KMS-11 (cell line): ENCODE results near the gene MTUS2.

Source experiments
- H2AFZ ChIP-seq: fragments of 200-600 bp; sonication (generic); 2 replicates; pipeline ENCODE4 v1.6.1; 2016; ENCODE audit warnings: antibody characterized with exemption, mixed run types, low read depth
- H3K27ac ChIP-seq: fragments of 200-600 bp; sonication (generic); 2 replicates; pipeline ENCODE4 v1.6.1; 2016; ENCODE audit warnings: mild to moderate bottlenecking, mixed run types
- H3K27me3 ChIP-seq: fragments of 200-600 bp; sonication (generic); 2 replicates; pipeline ENCODE4 v1.6.1; 2017; ENCODE audit warnings: mild to moderate bottlenecking, low read depth, mixed run types, moderate library complexity; ENCODE audit not compliant: insufficient read depth
- H3K36me3 ChIP-seq: fragments of 200-600 bp; sonication (generic); 2 replicates; pipeline ENCODE4 v1.6.1; 2017; ENCODE audit warnings: mild to moderate bottlenecking, mixed run types; ENCODE audit not compliant: insufficient read depth
- H3K4me1 ChIP-seq: fragments of 200-600 bp; sonication (generic); 2 replicates; pipeline ENCODE4 v1.6.1; 2016; ENCODE audit warnings: mild to moderate bottlenecking, low read depth, mixed run types; ENCODE audit not compliant: poor library complexity, severe bottlenecking
- H3K4me2 ChIP-seq: fragments of 200-600 bp; sonication (generic); 2 replicates; pipeline ENCODE4 v1.7.0; 2016; ENCODE audit warnings: mild to moderate bottlenecking, mixed run types
- H3K4me3 ChIP-seq: fragments of 200-600 bp; sonication (generic); IDR thresholded peaks from 2 replicates; pipeline ENCODE4 v1.6.1; 2017; ENCODE audit warnings: low read depth, low read length, mixed read lengths; ENCODE audit not compliant: insufficient read depth
- H3K79me2 ChIP-seq: fragments of 200-600 bp; sonication (generic); 2 replicates; pipeline ENCODE4 v1.6.1; 2016; ENCODE audit warnings: low read depth, mixed run types; ENCODE audit not compliant: insufficient read depth
- H3K9ac ChIP-seq: fragments of 200-600 bp; sonication (generic); 2 replicates; pipeline ENCODE4 v1.6.1; 2016; ENCODE audit warnings: mild to moderate bottlenecking, mixed run types
- H4K20me1 ChIP-seq: fragments of 200-600 bp; sonication (generic); 2 replicates; pipeline ENCODE4 v1.6.1; 2016; ENCODE audit warnings: mild to moderate bottlenecking, mixed run types; ENCODE audit not compliant: insufficient read depth
- TF ChIP-seq, protein P1 (sequence below): fragments of 200-600 bp; sonication (generic); conservative IDR thresholded peaks from 2 replicates; pipeline ENCODE4 v1.6.1; 2017; ENCODE audit warnings: low read depth, mild to moderate bottlenecking, antibody characterized with exemption, low read length, moderate library complexity, mixed read lengths

MTUS2 gene

GRCh38 chr13:29405401-29405800, 585.3 kb downstream of the MTUS2 start:
- H3K27me3 ChIP-seq = no peaks in the 10 kb centered on the region
- H4K20me1 ChIP-seq = no peaks in the 10 kb centered on the region
- TF ChIP-seq, protein P1, sequence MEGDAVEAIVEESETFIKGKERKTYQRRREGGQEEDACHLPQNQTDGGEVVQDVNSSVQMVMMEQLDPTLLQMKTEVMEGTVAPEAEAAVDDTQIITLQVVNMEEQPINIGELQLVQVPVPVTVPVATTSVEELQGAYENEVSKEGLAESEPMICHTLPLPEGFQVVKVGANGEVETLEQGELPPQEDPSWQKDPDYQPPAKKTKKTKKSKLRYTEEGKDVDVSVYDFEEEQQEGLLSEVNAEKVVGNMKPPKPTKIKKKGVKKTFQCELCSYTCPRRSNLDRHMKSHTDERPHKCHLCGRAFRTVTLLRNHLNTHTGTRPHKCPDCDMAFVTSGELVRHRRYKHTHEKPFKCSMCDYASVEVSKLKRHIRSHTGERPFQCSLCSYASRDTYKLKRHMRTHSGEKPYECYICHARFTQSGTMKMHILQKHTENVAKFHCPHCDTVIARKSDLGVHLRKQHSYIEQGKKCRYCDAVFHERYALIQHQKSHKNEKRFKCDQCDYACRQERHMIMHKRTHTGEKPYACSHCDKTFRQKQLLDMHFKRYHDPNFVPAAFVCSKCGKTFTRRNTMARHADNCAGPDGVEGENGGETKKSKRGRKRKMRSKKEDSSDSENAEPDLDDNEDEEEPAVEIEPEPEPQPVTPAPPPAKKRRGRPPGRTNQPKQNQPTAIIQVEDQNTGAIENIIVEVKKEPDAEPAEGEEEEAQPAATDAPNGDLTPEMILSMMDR = no peak
- H3K9ac ChIP-seq = no peak overlapping the region
- no peak overlapping the region for H3K4me2 ChIP-seq
- no peaks in the 10 kb centered on the region for H3K79me2 ChIP-seq
- no peak overlapping the region for H2AFZ ChIP-seq
- H3K4me1 ChIP-seq = no peaks in the 10 kb centered on the region
- H3K27ac ChIP-seq = no peak overlapping the region
- H3K4me3 ChIP-seq = no peak overlapping the region
- H3K36me3 ChIP-seq = no peaks in the 10 kb centered on the region

- Histone ChIP-seq H3K79me2 (no peaks in the 10 kb centered on the region), H3K4me1 (no peaks in the 10 kb centered on the region), H3K27me3 (no peaks in the 10 kb centered on the region), H3K9ac (no peak overlapping the region), H3K4me3 (no peak overlapping the region), H3K4me2 (no peak overlapping the region), H3K36me3 (no peaks in the 10 kb centered on the region), H4K20me1 (no peaks in the 10 kb centered on the region), H2AFZ (no peak overlapping the region), H3K27ac (no peak overlapping the region)
- TF ChIP-seq, protein P1 = no peak
Measured at GRCh38 chr13:29411481-29411880, 591.3 kb downstream of the MTUS2 start.

DNA sequence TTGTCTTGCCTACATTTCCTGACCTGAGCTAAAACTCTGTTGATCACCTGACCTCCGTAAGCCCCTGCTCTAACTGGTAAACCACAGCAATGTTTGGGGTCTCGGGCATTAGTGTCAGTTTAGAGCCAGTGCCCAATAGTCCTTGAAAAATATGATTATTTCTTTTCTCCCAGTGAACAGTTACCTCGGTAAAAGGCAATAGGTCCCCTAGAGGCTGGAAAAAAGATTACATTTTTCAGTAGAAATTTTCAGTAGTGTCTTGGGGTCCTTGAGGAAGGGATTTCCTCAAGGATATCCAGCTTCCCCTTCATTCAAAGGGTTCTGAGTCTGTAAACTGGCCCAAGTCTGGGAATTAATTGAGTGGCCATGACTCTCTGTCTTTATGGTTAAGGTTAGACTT, 597.9 kb downstream of the MTUS2 start:
- no peak overlapping the region for H3K4me2 ChIP-seq
- no peak overlapping the region for H3K4me3 ChIP-seq
- TF ChIP-seq, protein P1 = no peak
- no peak overlapping the region for H2AFZ ChIP-seq
- H3K36me3 ChIP-seq = no peaks in the 10 kb centered on the region
- no peaks in the 10 kb centered on the region for H4K20me1 ChIP-seq
- H3K27ac ChIP-seq = no peak overlapping the region
- H3K27me3 ChIP-seq = no peaks in the 10 kb centered on the region
- H3K9ac ChIP-seq = no peak overlapping the region
- H3K79me2 ChIP-seq = no peaks in the 10 kb centered on the region
- no peaks in the 10 kb centered on the region for H3K4me1 ChIP-seq

- no peak overlapping the region for H2AFZ ChIP-seq
- H3K27ac ChIP-seq = no peak overlapping the region
- no peaks in the 10 kb centered on the region for H3K79me2 ChIP-seq
- TF ChIP-seq, protein P1 = no peak
- H3K4me2 ChIP-seq = no peak overlapping the region
- H3K4me1 ChIP-seq = no peaks in the 10 kb centered on the region
- H4K20me1 ChIP-seq = no peaks in the 10 kb centered on the region
- H3K27me3 ChIP-seq = no peaks in the 10 kb centered on the region
- no peak overlapping the region for H3K4me3 ChIP-seq
- no peaks in the 10 kb centered on the region for H3K36me3 ChIP-seq
- no peak overlapping the region for H3K9ac ChIP-seq
Measured at GRCh38 chr13:29421118-29421517, 601.0 kb downstream of the MTUS2 start.
